T-helper 22 cell (primary cell): ENCODE measurements around the gene FGF3.

Experiments used
- DNase-seq: peaks from one replicate; pipeline ENCODE4 v3.0.0-alpha.2; 2020; ENCODE audit warnings: low read depth

FGF3 gene

GRCh38 chr11:69823641-69824265 lies 4.5 kb upstream of the FGF3 start:
- DNase-seq: no peak

- DNase-seq: no peak
Measured at GRCh38 chr11:69822676-69823494, 3.7 kb upstream of the FGF3 start.

- DNase-seq: no peak
Measured at GRCh38 chr11:69821511-69822040, 2.4 kb upstream of the FGF3 start.

GRCh38 chr11:69820441-69820840 lies 1.2 kb upstream of the FGF3 start:
- no peak for DNase-seq

GRCh38 chr11:69819541-69820070 lies 390 bp upstream of the FGF3 start:
- DNase-seq: no peak

- DNase-seq: no peak
Measured at GRCh38 chr11:69818231-69818602, 999 bp downstream of the FGF3 start.

GRCh38 chr11:69817265-69818230 lies 1.7 kb downstream of the FGF3 start:
- no peak for DNase-seq

- no peak for DNase-seq
Measured at GRCh38 chr11:69816671-69817070, 2.5 kb downstream of the FGF3 start.

GRCh38 chr11:69815973-69816372 lies 3.2 kb downstream of the FGF3 start:
- no peak for DNase-seq

- DNase-seq: no peak
Measured at GRCh38 chr11:69814902-69815301, 4.3 kb downstream of the FGF3 start.

- no peak for DNase-seq
Measured at GRCh38 chr11:69814411-69814810, 4.8 kb downstream of the FGF3 start.

- no peak for DNase-seq
Measured at GRCh38 chr11:69813839-69814238, 5.4 kb downstream of the FGF3 start.

GRCh38 chr11:69812946-69813345 lies 6.3 kb downstream of the FGF3 start:
- DNase-seq: no peak

- no peak for DNase-seq
Measured at GRCh38 chr11:69812256-69812655, 7.0 kb downstream of the FGF3 start.

- DNase-seq: no peak
Measured at GRCh38 chr11:69811431-69811830, 7.8 kb downstream of the FGF3 start.

GRCh38 chr11:69810289-69811118 lies 8.7 kb downstream of the FGF3 start:
- no peak for DNase-seq

GRCh38 chr11:69808667-69809086 lies 10.5 kb downstream of the FGF3 start:
- DNase-seq: no peak

GRCh38 chr11:69807106-69807815 lies 12.0 kb downstream of the FGF3 start:
- no peak for DNase-seq

GRCh38 chr11:69804769-69805508 lies 14.3 kb downstream of the FGF3 start:
- no peak for DNase-seq
